Endodermal cell (in vitro differentiated cells): ENCODE measurements around the gene CDC20. TPM values are rescaled to one million over a fixed set of nuclear protein-coding genes. Genes with fewer than 3 reads are reported as not detected.
A peak's percentile ranks its signal among the peaks of the same experiment; 100 is the strongest.

Source experiments
- DNase-seq: peaks from one replicate; pipeline ENCODE4 v3.0.0-alpha.2; 2017
- H3K27ac ChIP-seq: 2 replicates; pipeline ENCODE4 v1.5.1; 2013; ENCODE audit warnings: mild to moderate bottlenecking, low read depth, low read length, moderate library complexity
- H3K27me3 ChIP-seq: 2 replicates; pipeline ENCODE4 v1.6.1; 2013; ENCODE audit warnings: mild to moderate bottlenecking, low read length, moderate library complexity; ENCODE audit not compliant: insufficient read depth, control insufficient read depth, poor library complexity, severe bottlenecking
- H3K36me3 ChIP-seq: 2 replicates; pipeline ENCODE4 v1.7.0; 2013; ENCODE audit warnings: mild to moderate bottlenecking, low read length, moderate library complexity; ENCODE audit not compliant: control insufficient read depth, insufficient read depth
- H3K4me1 ChIP-seq: one replicate; pipeline ENCODE4 v1.7.0; 2013; ENCODE audit warnings: low read length; ENCODE audit not compliant: control insufficient read depth, insufficient read depth
- H3K4me3 ChIP-seq: 2 replicates; pipeline ENCODE4 v1.5.1; 2013; ENCODE audit warnings: mild to moderate bottlenecking, low read length, moderate library complexity
- H3K9ac ChIP-seq: 2 replicates; pipeline ENCODE4 v1.6.1; 2013; ENCODE audit warnings: mild to moderate bottlenecking, low read length, moderate library complexity; ENCODE audit not compliant: poor library complexity, severe bottlenecking; ENCODE audit errors: extremely low read depth
- H3K9me3 ChIP-seq: 2 replicates; pipeline ENCODE4 v1.6.1; 2013; ENCODE audit warnings: mild to moderate bottlenecking, low read length, moderate library complexity; ENCODE audit not compliant: control insufficient read depth
- H3K27ac Mint-ChIP-seq: 2 replicates; pipeline ENCODE4 v1.8.0; 2020; ENCODE audit warnings: mixed read lengths
- H3K27me3 Mint-ChIP-seq: 2 replicates; pipeline ENCODE4 v1.8.0; 2021; ENCODE audit warnings: mild to moderate bottlenecking, mixed read lengths; ENCODE audit not compliant: insufficient read depth
- H3K36me3 Mint-ChIP-seq: 2 replicates; pipeline ENCODE4 v1.8.0; 2020; ENCODE audit warnings: low read depth, mixed read lengths
- H3K4me1 Mint-ChIP-seq: 2 replicates; pipeline ENCODE4 v1.8.0; 2020; ENCODE audit warnings: mixed read lengths
- H3K4me3 Mint-ChIP-seq: 2 replicates; pipeline ENCODE4 v1.8.0; 2020; ENCODE audit warnings: mild to moderate bottlenecking, moderate library complexity, mixed read lengths
- H3K9me3 Mint-ChIP-seq: 2 replicates; pipeline ENCODE4 v1.8.0; 2020; ENCODE audit warnings: mild to moderate bottlenecking, mixed read lengths
- CTCF ChIP-seq: fragments of 200-600 bp; sonication (generic); conservative IDR thresholded peaks from 2 replicates; pipeline ENCODE4 v1.5.0; 2021; ENCODE audit warnings: antibody characterized with exemption, mild to moderate bottlenecking
- WGBS, 2 experiments: methylation state at CpG; one replicate each; pipeline versions ENCODE4 v1.1.5 to v1.1.7; 2013; ENCODE audit warnings: missing lambda C conversion rate in 2 of 2, mixed read lengths in 1 of 2; ENCODE audit not compliant: insufficient coverage in 1 of 2, insufficient read length in 1 of 2; 5-methylcytosine and 5-hydroxymethylcytosine counted together
- total RNA-seq, 2 donors: library from RNA; stranded (reverse); fragmentation: NEBNext Ultra II Directional in 1 of 2; extraction: Animal tissue kit (Norgen Biotek cat#: 25700) in 1 of 2; gene quantifications; 2 replicates in 1 of 2; 3 replicates in 1 of 2; pipeline ENCODE4 v1.2.1, GENCODE V29; 2021

The CDC20 gene
- total RNA-seq, 2 donors from 2014 or later, result 126 to 149 TPM

DNA sequence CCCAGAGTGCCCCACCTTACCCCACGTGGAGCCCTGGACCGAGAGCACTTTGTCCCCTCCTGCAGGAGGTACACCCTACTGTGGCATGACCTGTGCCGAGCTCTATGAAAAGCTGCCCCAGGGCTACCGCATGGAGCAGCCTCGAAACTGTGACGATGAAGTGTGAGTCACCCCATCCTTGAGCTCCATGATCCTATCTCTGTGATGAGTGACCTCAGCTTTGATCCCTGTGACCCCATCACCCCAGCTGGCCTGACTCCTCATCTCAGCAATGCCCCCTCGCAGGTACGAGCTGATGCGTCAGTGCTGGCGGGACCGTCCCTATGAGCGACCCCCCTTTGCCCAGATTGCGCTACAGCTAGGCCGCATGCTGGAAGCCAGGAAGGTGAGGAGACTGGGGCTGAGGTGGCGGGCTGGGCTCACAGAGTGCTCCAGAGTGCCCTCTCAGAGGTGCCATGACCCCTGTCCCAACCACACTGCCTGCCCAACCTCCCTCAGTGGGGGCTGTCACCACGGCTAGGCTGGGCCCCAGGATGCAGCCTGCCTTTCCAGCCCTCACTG lies 37.4 kb upstream of the CDC20 start:
- H3K36me3 ChIP-seq, result no peaks in the 10 kb centered on the region
- Mint-ChIP-seq H3K36me3 (no peaks in the 10 kb centered on the region), H3K9me3 (peaks cover 14% of the 10 kb centered on the region), H3K27me3 (no peaks in the 10 kb centered on the region), H3K4me1 (peaks cover 18% of the 10 kb centered on the region), H3K4me3 (no peak overlapping the region), H3K27ac (no peak overlapping the region)
- no peak overlapping the region for H3K27ac ChIP-seq
- peaks cover 12% of the 10 kb centered on the region for H3K9me3 ChIP-seq
- H3K4me3 ChIP-seq, result no peak overlapping the region
- TF ChIP-seq CTCF, result no peak
- WGBS, 2 experiments, result 91 to 94% methylated on average over 10 to 16 of the region's 16 CpGs
- no peaks in the 10 kb centered on the region for H3K4me1 ChIP-seq
- DNase-seq, result peak; percentile 22
- no peaks in the 10 kb centered on the region for H3K27me3 ChIP-seq
- no peak overlapping the region for H3K9ac ChIP-seq

- WGBS, 2 experiments, result 96 to 100% methylated on average over 5 of the region's 5 CpGs
- DNase-seq, result peak; percentile 17
- Mint-ChIP-seq H3K4me3 (no peak overlapping the region), H3K4me1 (peaks cover 18% of the 10 kb centered on the region), H3K9me3 (peaks cover 24% of the 10 kb centered on the region), H3K27me3 (no peaks in the 10 kb centered on the region), H3K27ac (no peak overlapping the region), H3K36me3 (no peaks in the 10 kb centered on the region)
- no peak for TF ChIP-seq CTCF
- Histone ChIP-seq H3K27me3 (no peaks in the 10 kb centered on the region), H3K4me1 (no peaks in the 10 kb centered on the region), H3K36me3 (no peaks in the 10 kb centered on the region), H3K27ac (no peak overlapping the region), H3K4me3 (no peak overlapping the region), H3K9ac (no peak overlapping the region), H3K9me3 (peaks cover 22% of the 10 kb centered on the region)
These were observed 36.3 kb upstream of the CDC20 start for GRCh38 chr1:43322506-43322905.

GRCh38 chr1:43324810-43325209 lies 34.0 kb upstream of the CDC20 start:
- H3K4me1 ChIP-seq, result no peaks in the 10 kb centered on the region
- H3K36me3 Mint-ChIP-seq, result no peaks in the 10 kb centered on the region
- peaks cover 33% of the 10 kb centered on the region for H3K9me3 ChIP-seq
- no peaks in the 10 kb centered on the region for H3K27me3 ChIP-seq
- H3K9me3 Mint-ChIP-seq, result peaks cover 35% of the 10 kb centered on the region
- no peak overlapping the region for H3K9ac ChIP-seq
- no peak overlapping the region for H3K4me3 Mint-ChIP-seq
- H3K27ac ChIP-seq, result no peak overlapping the region
- H3K4me3 ChIP-seq, result no peak overlapping the region
- H3K27ac Mint-ChIP-seq, result no peak overlapping the region
- no peak for TF ChIP-seq CTCF
- H3K4me1 Mint-ChIP-seq, result peaks cover 14% of the 10 kb centered on the region
- H3K36me3 ChIP-seq, result no peaks in the 10 kb centered on the region
- WGBS, 2 experiments, result 89 to 100% methylated on average over 1 of the region's 1 CpG
- no peak for DNase-seq
- no peaks in the 10 kb centered on the region for H3K27me3 Mint-ChIP-seq
